ENCODE results near the gene NUDT4.

NUDT4 gene

GRCh38 chr12:93377252-93378195, at the start of gene NUDT4:
Gene NUDT4, plus strand, starts transcription at chr12:93377925. Its CDS starts 398 bp downstream, at chr12:93378323.
- peak; percentile 96 for DNase-seq (ENCODE audit: low read depth)

GRCh38 chr12:93333054-93333453, 44.7 kb upstream of the NUDT4 start:
- no peak for DNase-seq (ENCODE audit: low read depth)

GRCh38 chr12:93333828-93334227, 43.9 kb upstream of the NUDT4 start:
- DNase-seq (ENCODE audit: low read depth) = no peak

- DNase-seq (ENCODE audit: low read depth) = no peak
Observed at GRCh38 chr12:93335603-93336162, 42.0 kb upstream of the NUDT4 start.

- no peak for DNase-seq (ENCODE audit: low read depth)
Observed at GRCh38 chr12:93336291-93336741, 41.4 kb upstream of the NUDT4 start.

- DNase-seq (ENCODE audit: low read depth) = no peak
Observed at GRCh38 chr12:93338598-93338997, 39.1 kb upstream of the NUDT4 start.

GRCh38 chr12:93339695-93340094, 38.0 kb upstream of the NUDT4 start:
- no peak for DNase-seq (ENCODE audit: low read depth)

- DNase-seq (ENCODE audit: low read depth) = no peak
Observed at GRCh38 chr12:93341409-93342049, 36.2 kb upstream of the NUDT4 start.

GRCh38 chr12:93347054-93347785, 30.5 kb upstream of the NUDT4 start:
- DNase-seq (ENCODE audit: low read depth) = no peak

- DNase-seq (ENCODE audit: low read depth) = no peak
Observed at GRCh38 chr12:93348575-93349435, 28.9 kb upstream of the NUDT4 start.

- DNase-seq (ENCODE audit: low read depth) = no peak
Observed at GRCh38 chr12:93351726-93352125, 26.0 kb upstream of the NUDT4 start.

- no peak for DNase-seq (ENCODE audit: low read depth)
Observed at GRCh38 chr12:93352321-93352720, 25.4 kb upstream of the NUDT4 start.

GRCh38 chr12:93356214-93356613, 21.5 kb upstream of the NUDT4 start:
- no peak for DNase-seq (ENCODE audit: low read depth)

- no peak for DNase-seq (ENCODE audit: low read depth)
Observed at GRCh38 chr12:93358058-93358457, 19.7 kb upstream of the NUDT4 start.

GRCh38 chr12:93358821-93359220, 18.9 kb upstream of the NUDT4 start:
- DNase-seq (ENCODE audit: low read depth) = no peak

GRCh38 chr12:93360688-93361087, 17.0 kb upstream of the NUDT4 start:
- no peak for DNase-seq (ENCODE audit: low read depth)

GRCh38 chr12:93361151-93361919, 16.4 kb upstream of the NUDT4 start:
- DNase-seq (ENCODE audit: low read depth) = no peak

GRCh38 chr12:93363841-93364297, 13.9 kb upstream of the NUDT4 start:
- DNase-seq (ENCODE audit: low read depth) = no peak

- no peak for DNase-seq (ENCODE audit: low read depth)
Observed at GRCh38 chr12:93365616-93366405, 11.9 kb upstream of the NUDT4 start.

Measured in stimulated activated CD8-positive, alpha-beta memory T cell treated with anti-CD3 and anti-CD28 coated beads, Interleukin-12 subunit alpha, Interleukin-12 subunit beta, amount 100 ng/mL, for 1 hour (primary cell).